ENCODE data around the gene ZSWIM4. TPM values are rescaled to one million over a fixed set of nuclear protein-coding genes. Genes with fewer than 3 reads are reported as not detected.

The ZSWIM4 gene
- polyA plus RNA-seq, 1 donor (not counting 4 experiments of a cell fraction or from before 2014, with no cell fraction given) = 0.71 TPM

GRCh38 chr19:13812544-13812943 is 17.3 kb downstream of the ZSWIM4 start:
- Histone ChIP-seq H3K27ac (ENCODE audit: control insufficient read depth, insufficient read depth, low read length) (no peak overlapping the region), H3K4me2 (ENCODE audit: control insufficient read depth, extremely low read depth, insufficient read depth, low read depth, low read length) (no peak overlapping the region), H3K9me1 (ENCODE audit: control insufficient read depth, extremely low read depth, insufficient read depth, low read length) (no peaks in the 10 kb centered on the region), H3K9me3 (ENCODE audit: control insufficient read depth, low read depth, low read length) (no peaks in the 10 kb centered on the region), H3K36me3 (ENCODE audit: control insufficient read depth in 2 of 2, extremely low read depth in 1 of 2, insufficient read depth in 2 of 2, low read length in 2 of 2) (peaks cover 5 to 21% of the 10 kb centered on the region in 2 experiments), H3K27me3 (ENCODE audit: control insufficient read depth, extremely low read depth, insufficient read depth, low read length) (no peaks in the 10 kb centered on the region), H3K4me3 (ENCODE audit: control insufficient read depth in 2 of 3, extremely low read depth in 1 of 3, insufficient read depth in 2 of 3, low read depth in 1 of 3, low read length in 3 of 3) (no peak overlapping the region), H2AFZ (ENCODE audit: control insufficient read depth, low read length) (no peak overlapping the region), H3K4me1 (ENCODE audit: control insufficient read depth, extremely low read depth, insufficient read depth, low read length) (no peaks in the 10 kb centered on the region), H4K20me1 (ENCODE audit: control insufficient read depth, extremely low read depth, insufficient read depth, low read length) (no peaks in the 10 kb centered on the region), H3K9ac (ENCODE audit: control insufficient read depth, extremely low read depth, insufficient read depth, low read length) (no peak overlapping the region), H3K79me2 (ENCODE audit: control insufficient read depth, insufficient read depth, low read length) (no peaks in the 10 kb centered on the region)
- FAIRE-seq = no peak
- no peak for TF ChIP-seq CTCF (optimal IDR thresholded peaks at IDR 0.05 in 1 of 3, IDR thresholded peaks at IDR 0.05 in 1 of 3, conservative IDR thresholded peaks at IDR 0.05 in 1 of 3; ENCODE audit: extremely low read depth in 1 of 3, insufficient read depth in 2 of 3, low read length in 3 of 3)
- TF ChIP-seq EZH2 (IDR thresholded peaks at IDR 0.05; ENCODE audit: low read length) = no peak
- DNase-seq (ENCODE audit: low read depth, low spot score) = no peak
- dilution Hi-C loops (cut with MboI; ENCODE audit: extremely low pct_ligation_motif_present, low sequenced_read_pairs) = no loop called here

GRCh38 chr19:13813147-13813546 is 17.9 kb downstream of the ZSWIM4 start:
- Histone ChIP-seq H2AFZ (ENCODE audit: control insufficient read depth, low read length) (no peak overlapping the region), H3K36me3 (ENCODE audit: control insufficient read depth in 2 of 2, extremely low read depth in 1 of 2, insufficient read depth in 2 of 2, low read length in 2 of 2) (peaks cover 5 to 18% of the 10 kb centered on the region in 2 experiments), H3K27ac (ENCODE audit: control insufficient read depth, insufficient read depth, low read length) (no peak overlapping the region), H3K9me3 (ENCODE audit: control insufficient read depth, low read depth, low read length) (no peaks in the 10 kb centered on the region), H3K4me3 (ENCODE audit: control insufficient read depth in 2 of 3, extremely low read depth in 1 of 3, insufficient read depth in 2 of 3, low read depth in 1 of 3, low read length in 3 of 3) (no peak overlapping the region), H3K79me2 (ENCODE audit: control insufficient read depth, insufficient read depth, low read length) (no peaks in the 10 kb centered on the region), H3K4me1 (ENCODE audit: control insufficient read depth, extremely low read depth, insufficient read depth, low read length) (no peaks in the 10 kb centered on the region), H3K27me3 (ENCODE audit: control insufficient read depth, extremely low read depth, insufficient read depth, low read length) (no peaks in the 10 kb centered on the region), H3K9ac (ENCODE audit: control insufficient read depth, extremely low read depth, insufficient read depth, low read length) (no peak overlapping the region), H3K4me2 (ENCODE audit: control insufficient read depth, extremely low read depth, insufficient read depth, low read depth, low read length) (no peak overlapping the region), H4K20me1 (ENCODE audit: control insufficient read depth, extremely low read depth, insufficient read depth, low read length) (no peaks in the 10 kb centered on the region), H3K9me1 (ENCODE audit: control insufficient read depth, extremely low read depth, insufficient read depth, low read length) (no peaks in the 10 kb centered on the region)
- no peak for DNase-seq (ENCODE audit: low read depth, low spot score)
- TF ChIP-seq CTCF (optimal IDR thresholded peaks at IDR 0.05 in 1 of 3, IDR thresholded peaks at IDR 0.05 in 1 of 3, conservative IDR thresholded peaks at IDR 0.05 in 1 of 3; ENCODE audit: extremely low read depth in 1 of 3, insufficient read depth in 2 of 3, low read length in 3 of 3) (no peak), EZH2 (IDR thresholded peaks at IDR 0.05; ENCODE audit: low read length) (no peak)
- FAIRE-seq = no peak
- dilution Hi-C loops (cut with MboI; ENCODE audit: extremely low pct_ligation_motif_present, low sequenced_read_pairs) = no loop called here

Data from keratinocyte (primary cell).